HG03139 (cell line): ENCODE data around the gene ATXN7L1.

ENCODE experiments used
- ATAC-seq: cut with Tn5 transposase; IDR thresholded peaks from one replicate; pipeline ENCODE4 v1.9.1; 2021; ENCODE audit not compliant: unreplicated experiment

The ATXN7L1 gene

DNA sequence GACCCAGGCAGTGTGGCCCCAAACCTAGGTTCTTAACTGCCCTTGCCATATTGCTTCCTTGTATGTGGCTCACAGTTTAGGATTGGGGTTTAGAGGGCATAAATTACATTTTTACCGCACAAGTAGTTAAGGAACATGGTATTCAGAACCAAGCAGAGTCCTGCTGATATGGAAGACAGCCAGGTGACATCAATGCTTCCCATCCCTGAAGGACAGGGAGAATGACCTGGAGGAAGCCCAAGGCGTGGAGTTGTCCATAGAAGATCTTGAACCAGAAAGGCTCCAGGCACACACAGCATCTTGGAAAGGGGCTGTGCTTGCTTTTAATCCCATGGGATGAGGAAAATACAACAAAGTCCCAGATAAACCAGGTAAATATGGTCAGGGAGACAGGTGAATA is 48.3 kb downstream of the ATXN7L1 start:
- no peak for ATAC-seq

GRCh38 chr7:105827151-105827875 is 49.1 kb downstream of the ATXN7L1 start:
- ATAC-seq: no peak

GRCh38 chr7:105826143-105826542 is 50.3 kb downstream of the ATXN7L1 start:
- no peak for ATAC-seq

DNA sequence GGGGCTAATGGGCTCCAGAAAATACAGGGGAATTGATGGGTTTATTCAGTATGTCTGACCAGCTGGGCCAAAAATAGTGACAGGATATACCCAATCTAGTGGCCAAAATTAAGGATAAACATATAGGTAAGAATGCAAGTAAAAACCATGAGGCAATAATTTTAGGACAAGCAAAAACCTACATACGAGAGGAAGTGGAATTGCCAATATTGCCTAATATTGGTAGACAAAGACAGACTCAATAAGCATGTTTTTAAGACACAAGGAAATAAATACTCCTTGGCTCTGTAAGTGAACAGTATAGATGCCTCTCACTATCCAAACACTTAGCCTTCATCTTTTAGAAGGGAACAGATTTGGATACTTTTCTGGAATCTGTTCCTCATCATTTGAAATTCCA is 51.0 kb downstream of the ATXN7L1 start:
- no peak for ATAC-seq

- no peak for ATAC-seq
These were observed 53.6 kb downstream of the ATXN7L1 start for GRCh38 chr7:105822806-105823205.

DNA sequence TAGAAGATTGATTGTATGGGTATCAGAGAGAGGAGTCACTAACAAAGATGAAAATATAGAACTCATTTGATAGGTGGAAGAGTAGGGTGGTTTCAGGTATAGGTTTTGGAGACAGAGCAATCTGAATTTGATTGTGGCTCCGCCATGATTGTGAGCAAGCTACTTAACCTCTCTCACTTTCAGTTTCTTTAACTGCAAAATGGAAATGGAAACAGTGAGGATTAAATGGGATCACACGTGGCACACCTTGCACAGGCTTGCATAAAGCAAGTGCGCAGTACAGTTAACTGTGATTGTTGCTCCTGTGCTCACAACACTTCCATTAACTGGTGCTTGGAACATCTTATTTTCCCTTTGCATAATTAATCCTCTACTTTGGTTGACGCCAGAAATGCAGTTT is 54.9 kb downstream of the ATXN7L1 start:
- ATAC-seq: no peak

DNA sequence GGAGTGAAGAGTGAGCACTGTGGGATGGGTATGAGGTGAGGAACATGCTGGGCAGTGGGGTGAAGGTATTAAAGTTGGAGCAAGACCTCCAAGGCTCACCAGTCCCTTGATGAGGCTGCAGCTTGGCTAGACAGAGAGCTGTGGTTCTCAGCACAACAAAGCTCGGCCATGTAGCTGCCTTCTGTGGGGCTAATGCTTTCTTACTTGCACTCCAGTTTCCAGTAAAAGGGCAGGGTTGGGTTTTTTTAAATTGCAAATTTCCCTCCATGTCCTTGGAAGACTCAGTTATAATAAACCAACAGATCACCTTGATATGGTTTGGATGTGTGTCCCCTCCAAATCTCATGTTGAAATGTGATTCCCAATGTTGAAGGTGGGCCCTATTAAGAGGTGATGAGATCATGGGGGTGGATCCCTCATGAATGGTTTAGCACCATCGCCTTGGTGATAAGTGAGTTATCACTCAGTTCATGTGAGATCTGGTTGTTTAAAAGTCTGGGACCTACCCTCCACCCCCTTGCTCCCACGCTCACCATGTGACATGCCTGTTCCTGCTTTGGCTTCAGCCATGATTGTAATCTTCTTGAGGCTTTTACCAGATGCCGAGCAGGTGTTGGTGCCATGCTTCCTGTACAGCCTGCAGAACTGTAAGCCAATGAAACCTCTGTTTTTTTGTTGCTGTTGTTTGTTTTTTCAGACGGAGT is 55.9 kb downstream of the ATXN7L1 start:
- ATAC-seq: no peak

DNA sequence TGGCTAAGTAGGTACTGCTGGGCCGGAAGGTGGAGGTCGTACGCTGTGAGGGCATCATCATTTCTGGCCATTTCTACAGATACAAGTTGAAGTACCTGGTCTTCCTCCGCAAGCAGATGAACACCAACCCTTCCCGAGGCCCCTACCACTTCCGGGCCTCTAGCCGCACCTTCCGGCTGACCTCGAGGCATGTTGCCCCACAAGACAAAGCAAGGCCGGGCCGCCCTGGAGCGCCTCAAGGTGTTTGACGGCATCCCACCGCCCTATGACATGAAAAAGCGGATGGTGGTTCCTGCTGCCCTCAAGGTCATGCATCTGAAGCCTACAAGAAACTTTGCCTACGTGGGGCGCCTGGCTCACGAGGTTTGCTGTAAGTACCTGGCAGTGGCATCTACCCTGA is 56.8 kb downstream of the ATXN7L1 start:
- ATAC-seq: no peak

DNA sequence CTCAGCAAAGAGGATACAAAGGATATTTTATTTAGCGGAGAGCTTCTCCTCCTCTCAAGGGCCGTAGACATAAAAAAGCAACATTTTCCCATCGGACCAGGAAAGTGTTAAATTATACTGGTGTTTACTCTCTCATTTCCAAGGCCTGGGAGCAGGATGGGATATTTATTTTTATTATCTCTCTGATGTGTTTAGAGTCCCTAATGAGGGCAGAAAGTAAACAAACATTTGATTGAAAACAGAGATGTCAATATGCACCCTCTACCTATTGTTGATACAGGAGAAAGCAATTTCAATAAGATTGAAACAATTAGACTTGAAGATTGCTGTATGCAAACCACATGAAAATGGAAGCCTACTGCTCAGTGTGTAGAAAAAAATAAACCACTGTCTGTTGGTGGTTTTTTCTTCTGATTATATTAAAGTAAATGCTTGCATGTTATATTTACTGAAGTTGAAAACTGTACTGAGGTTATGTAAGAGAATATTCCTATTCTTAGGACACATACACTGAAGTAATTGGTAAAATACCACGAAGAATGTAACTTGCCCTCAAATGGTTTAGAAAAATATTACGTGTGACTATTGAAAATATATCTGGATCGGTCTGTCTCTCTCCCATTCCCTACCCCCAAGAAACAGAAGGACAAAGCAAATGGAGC is 59.3 kb downstream of the ATXN7L1 start:
- no peak for ATAC-seq

DNA sequence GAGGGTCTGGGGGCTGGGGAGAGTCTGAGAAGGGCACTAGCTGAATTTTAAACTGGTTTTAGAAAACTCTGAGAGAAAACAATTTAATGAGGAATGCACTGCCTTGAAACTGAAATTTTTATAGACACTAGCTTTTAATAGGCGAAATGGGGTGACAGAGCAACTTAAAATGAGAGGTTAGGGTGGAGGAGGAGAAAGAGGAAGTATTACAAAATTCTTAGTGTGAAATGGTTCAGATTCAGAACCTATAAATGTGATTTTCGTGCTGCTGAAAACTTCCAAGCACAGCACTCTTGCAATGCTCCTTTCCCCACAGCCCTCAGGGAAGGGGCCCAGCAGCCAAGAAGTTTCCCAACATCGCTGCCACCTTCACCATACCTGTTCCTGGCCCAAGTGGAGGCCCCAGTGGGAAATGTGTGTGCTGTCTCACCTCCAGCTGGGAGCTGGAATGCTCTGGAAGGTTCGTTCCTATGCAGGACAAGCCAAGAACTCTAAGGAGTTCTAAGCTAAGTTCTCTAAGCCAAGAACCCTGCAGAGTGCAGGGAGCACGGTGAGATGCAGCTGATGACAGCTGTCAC is 60.0 kb downstream of the ATXN7L1 start:
- no peak for ATAC-seq

- ATAC-seq: no peak
These were observed 60.8 kb downstream of the ATXN7L1 start for GRCh38 chr7:105815576-105815975.

- no peak for ATAC-seq
These were observed 61.9 kb downstream of the ATXN7L1 start for GRCh38 chr7:105814481-105814880.

GRCh38 chr7:105811189-105811847 is 65.1 kb downstream of the ATXN7L1 start:
- ATAC-seq: no peak

GRCh38 chr7:105810556-105810955 is 65.8 kb downstream of the ATXN7L1 start:
- no peak for ATAC-seq

DNA sequence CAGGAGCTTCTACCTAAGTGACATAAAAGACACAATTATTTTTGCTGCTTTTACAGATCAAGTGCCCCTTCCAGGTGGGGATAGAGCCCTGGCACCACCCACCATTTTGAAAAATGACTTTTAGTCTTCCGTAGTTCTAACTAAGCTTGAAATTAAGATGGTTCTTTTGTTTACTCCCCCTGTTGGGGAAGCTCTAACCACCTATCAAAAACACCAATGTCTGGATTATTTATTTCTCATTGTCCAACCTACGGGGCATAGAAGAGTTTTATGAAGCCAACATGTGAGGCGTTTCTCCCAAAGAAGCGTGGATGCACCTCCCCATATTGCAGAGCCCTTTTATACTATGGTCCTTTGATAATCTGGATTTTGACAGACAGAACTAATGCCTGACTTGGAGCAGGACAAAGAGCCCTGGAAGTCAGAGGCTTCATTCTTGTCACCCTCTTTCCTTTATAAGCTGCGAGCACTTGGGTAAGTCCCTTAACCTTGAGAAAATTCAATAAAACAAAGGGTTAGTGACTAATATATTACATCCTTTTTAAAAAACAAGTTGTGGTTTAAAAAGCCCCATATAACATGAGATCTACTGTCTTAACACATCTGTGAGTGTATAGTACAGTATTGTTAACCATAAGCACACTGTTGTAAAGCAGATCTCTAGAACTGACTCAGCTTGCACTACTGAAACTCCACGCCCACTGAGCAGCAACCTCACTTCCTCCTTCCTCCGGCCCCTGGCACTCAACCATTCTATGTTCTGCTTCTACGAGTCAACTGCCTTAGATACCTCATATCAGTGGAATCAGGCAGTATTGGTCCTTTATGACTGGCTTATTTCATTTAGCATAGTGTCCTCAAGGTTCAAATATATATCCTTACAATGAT is 67.5 kb downstream of the ATXN7L1 start:
- ATAC-seq: peak; percentile 97

DNA sequence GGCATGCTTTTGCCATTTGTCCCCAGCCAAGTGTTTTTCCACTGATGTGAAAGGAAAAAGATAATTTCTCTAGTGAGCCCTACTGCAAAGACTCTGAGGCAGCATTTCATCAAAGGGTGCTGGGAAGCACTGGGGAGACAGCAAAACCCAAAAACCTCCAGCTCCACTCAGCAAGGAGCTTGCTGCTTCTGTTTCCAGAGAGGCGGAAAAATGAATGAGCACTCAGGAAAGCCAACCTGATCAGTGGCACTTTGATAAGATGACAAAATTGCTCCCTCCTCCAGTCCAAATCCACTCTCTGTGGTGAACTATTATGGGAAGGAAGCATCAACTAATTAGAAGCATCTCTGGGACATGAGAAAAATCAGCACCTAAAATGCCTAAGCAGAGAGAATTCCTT is 68.2 kb downstream of the ATXN7L1 start:
- no peak for ATAC-seq

- ATAC-seq: no peak
These were observed 69.0 kb downstream of the ATXN7L1 start for GRCh38 chr7:105807448-105807762.

DNA sequence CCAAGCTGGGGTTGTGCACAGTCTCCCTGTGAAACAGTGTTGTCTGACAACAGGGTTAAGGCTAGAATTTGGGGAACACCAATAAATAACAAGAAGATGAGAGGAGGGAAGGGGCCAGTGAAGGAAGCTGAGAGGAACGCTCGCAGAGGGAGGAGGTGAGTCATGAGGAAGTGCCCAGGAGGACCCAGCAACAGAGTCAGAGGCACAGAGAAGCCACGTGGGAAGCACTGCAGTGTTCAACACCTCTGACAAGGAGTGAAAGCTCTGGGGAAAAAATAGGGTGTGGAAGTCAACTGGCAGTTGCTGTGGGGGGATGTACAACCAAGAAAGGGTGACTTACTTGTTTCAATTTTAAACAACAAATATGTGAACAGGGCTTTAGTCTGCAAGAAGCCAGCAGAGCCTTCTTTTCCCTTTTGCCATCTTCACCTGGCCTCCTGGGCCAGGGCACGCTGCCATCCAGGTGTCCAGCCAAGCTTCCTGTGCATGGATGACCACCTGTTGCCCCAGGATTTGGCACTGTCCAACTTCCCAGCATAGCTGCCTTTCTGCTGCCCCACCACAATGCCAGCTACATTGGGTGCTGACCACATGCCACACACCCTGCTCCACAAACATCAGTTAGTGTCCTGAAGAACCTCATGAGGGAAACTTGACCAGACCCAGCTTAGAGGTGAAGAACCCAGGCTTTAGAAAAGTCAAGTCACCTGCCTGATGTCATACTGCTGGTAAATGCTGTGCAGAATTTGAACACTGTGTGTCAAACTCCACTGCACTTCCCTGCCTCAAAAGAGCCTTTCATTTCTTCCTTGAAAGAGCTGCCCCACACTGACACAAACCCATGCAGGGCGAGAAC is 69.6 kb downstream of the ATXN7L1 start:
- no peak for ATAC-seq

DNA sequence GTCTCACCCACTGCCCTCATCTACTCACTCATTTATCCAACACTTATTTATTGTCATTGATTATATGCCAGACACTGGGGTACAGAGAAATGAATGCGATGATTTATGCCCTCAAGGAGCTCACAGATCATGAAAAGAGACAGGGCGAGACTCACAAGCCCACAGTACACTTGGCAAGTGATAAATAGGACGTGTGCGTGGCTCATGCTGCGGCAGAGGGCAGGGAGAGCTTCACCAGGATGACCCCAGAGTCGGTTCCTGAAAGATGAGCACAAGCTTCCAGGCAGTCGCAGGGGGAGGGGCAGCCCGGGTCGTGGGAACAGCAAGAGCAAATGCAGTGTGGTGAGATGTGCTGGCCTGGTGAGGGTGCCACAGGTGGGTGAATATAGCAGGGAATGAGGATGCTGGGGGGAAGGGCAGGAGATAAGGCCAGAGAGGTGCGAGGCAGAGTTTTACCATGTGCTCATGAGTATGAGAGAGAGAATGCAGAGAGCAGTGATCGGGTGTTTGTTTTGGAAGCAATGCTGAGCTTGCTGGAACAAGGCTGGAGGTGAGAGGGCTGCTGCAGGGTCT is 70.9 kb downstream of the ATXN7L1 start:
- ATAC-seq: no peak
